GM18861 (cell line): Measurements from ENCODE around the gene CCDC138.

Experiments used
- ATAC-seq: cut with Tn5 transposase; IDR thresholded peaks from one replicate; pipeline ENCODE4 v1.9.1; 2021; ENCODE audit not compliant: unreplicated experiment

Gene CCDC138

DNA sequence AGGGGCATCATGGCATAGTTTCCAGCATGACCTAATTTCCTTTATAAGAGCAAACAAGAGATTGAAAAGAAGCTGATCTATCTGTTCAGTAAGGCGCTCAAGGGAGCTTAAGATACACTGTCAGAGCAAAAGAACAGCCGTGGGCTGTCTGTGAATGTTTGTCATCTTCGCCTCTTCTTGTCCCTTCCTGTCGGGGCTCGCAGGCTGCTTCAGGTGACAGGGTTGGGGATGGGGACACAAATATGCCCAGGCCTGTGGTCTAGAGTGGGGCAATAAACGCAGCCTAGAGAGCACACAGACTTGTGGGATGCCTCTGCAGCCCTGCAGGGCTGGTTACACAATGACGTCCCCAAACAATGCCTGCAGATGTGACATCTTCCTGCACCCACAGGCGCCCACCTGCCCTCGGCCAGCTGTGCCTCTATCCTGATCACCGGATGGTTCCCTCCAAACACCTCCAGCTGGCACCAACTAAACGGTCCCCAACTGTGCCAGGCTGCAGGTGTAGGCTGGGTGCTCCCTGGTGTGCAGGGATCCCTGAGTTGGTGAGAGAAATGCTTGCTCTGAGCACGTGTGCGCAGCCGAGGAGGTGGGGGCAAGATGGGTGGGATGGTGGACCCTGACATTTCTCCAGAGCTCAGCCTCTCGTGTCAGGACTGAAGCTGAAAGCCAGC, 129.7 kb downstream of the CCDC138 start:
- ATAC-seq: no peak

DNA sequence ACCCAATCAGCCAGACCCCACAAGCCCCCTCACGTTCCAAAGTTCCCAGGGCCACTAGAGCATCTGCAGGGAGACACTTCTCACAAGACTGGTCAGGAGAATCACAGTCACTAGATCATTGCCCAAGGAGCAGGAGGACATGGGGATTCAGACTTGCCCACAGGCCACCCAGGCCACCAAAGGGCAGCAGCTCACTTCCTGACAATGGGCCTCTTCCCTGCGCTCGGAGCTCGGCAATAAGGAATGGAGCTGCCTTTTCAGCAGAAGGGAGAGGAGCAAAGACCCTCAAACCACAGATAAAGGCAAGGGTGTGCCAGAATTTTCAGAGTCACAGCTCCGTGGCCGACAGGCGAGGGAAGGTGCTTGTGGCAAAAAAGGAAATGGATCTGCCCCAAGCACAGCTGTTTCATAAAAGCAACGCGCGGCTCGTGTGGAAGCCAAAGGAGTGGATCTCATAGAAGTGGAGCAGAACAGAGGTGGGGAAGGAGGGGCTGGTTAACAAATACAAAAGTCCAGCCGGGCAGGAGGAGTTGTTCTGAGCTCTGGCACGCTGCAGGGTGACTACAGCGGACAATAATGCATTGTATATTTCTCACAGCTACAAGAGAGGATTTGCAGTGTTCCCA, 130.3 kb downstream of the CCDC138 start:
- no peak for ATAC-seq

DNA sequence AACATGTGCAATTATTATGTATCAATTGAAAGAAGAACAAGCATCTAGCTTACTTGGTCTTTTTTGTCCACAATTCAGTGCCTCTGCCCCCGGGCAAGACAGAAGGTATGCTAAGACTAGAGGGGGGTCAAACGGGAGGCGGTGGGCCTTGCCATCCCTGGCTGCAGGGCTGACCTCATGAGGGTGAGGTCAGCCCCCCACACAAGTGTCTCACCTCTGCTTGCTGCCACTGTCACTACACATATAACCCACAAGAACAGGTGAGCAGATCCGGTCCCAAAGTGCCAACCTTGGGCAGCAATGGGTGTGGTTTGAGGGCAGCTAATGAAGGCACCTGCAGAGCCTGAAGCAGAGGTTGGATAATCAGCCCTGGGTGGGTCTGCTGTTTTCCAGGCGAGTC, 131.0 kb downstream of the CCDC138 start:
- ATAC-seq: no peak

DNA sequence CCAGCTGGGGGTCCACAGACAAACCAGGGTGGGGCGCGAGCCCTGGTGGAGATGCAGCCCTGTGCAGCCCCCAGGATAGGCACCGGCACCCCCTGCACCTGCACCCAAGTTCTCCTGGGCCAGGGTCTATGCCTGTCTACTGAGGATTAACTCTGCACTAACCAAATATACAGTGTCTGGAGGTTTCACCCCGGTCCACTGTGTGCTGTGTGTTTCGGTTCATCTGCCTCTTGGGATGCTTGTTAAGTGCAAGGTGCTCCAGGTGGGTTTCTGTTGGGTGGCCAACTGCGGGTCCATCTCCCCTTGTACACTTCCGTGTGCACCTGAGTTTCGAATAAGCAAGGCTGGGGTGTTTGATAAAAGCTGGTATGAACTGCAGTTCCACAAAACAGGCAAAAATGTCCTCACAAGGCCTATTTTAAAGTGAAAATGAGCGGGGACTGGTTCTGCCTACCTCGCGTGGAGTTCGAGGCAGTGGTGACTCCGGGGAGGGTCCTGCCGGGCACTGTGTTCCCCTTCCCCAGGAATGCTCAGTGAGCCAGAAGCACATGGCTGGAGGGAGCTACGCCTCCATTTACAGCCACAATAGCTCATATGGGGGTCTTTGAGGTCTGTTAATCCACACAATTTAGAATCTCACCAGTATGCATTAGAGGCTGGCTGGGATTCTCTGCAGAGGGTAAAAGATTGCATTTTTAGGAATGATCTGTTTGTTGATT, 131.7 kb downstream of the CCDC138 start:
- ATAC-seq: no peak

DNA sequence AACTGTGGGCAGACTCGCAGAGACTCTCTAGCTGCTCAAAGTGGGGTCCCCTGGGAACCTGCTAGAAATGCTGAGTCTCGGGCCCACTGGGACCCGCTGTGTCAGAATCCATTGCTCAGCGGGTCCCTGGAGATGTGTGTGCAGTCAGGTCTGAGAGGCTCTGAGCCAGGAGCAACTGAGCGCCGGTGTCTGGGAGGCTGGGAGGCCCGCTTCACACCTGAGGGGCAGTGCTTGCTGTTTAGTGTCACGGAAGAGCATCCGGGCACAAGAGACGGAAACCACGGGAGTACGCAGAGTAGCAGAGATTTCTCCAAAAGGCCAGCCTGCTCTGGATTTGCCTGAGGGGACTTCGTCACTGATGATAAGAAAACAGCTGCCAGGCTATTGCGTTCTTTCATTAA, 132.4 kb downstream of the CCDC138 start:
- ATAC-seq: no peak

DNA sequence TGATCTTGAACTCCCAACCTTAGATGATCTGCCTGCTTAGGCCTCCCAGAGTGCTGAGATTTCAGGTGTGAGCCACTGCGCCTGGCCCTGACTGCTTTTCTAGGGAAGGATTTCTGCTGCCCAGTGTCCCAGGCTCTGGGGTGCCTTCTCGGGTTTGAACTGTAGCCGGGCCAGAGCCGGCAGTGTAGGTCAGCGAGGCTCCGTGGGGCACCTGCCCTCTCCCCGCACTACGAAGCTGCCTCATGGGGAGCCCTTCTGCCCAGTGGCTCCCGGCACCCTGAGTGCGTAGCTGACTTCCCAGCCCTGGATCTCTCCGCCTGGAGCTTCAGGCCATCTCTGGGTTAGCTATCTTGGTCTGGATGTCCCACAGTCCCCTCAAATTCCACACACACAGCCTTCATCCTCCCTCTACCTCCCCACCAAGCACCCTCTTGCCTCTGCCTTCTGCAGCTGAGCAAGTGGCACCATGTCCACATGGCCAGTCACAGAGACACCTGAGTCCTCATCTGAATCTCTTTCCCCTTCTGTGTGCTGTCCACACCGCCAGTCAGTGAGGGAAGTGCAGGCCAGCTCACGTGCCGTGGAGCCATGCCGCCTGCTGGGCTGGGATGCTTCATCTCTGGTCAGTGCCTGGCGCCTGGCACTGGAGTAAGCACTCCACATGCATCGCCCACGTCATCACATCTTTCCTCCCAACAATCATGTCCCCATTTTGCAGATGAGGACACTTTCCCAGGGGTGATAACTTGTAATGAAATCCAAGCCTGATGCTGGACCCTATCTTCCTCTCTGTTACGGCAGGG, 133.2 kb downstream of the CCDC138 start:
- no peak for ATAC-seq

DNA sequence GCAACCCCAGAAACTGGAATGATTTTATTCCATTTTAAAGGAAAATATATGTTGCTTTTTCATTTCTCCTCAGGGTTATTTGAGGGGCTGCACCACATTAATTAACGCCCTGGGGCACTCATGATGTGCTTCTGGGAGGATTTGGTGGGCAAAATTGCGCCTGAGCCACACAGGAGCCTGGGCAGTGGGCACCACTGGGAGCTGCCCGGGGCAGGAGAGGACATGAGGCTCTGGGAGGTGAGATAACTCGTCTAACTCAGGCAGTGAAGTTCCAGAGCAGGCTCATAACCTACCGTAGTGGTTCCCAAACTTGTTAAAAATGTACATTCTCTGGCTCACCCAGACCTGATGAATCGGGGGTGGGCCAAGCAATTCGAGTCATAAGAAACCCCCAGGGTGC, 134.1 kb downstream of the CCDC138 start:
- no peak for ATAC-seq

DNA sequence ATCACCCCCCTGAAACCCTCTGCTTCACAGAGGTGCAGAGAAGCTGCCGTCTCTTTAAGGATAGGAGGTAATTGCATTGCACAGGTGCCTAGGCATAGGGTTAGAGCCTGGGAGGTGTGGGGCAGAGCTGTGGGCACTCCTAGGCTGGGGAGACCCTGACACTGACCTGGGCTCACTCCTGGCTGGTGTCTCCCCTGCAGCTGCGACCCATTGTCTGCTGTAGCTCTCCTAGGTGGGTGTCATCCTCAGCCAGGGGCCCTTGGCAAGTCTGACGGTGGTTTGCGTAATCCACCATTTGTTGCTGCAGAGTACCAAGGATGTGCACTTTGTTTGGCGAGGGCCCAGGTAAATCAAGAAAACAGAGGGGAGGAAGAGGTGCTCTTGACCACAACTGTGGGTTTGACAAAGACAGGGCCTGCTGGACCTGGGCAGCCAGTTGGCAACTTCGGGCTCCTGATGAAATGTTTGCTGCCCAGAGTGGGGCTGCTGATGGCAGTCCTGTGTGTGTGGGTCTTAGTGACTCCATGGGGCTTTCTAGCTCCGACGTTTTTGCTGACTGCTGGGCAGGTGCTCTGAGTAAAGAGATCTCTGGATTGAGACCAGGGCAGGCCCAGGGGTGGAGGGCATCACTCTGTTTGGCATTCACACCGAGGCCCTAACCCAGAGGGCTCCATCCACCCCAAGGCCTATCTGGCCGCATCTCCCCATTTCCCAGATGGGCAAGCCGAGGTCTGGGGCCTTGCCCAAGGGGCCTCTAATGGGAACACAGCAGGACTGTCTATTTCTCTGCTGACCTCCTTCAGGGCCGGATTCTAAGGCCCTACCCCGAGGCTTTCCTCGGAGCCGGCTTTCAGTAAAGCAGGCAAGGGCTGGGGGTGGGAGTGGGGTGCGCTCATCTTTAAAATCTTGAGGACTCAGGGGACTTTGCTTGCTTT, 134.8 kb downstream of the CCDC138 start:
- ATAC-seq: no peak

DNA sequence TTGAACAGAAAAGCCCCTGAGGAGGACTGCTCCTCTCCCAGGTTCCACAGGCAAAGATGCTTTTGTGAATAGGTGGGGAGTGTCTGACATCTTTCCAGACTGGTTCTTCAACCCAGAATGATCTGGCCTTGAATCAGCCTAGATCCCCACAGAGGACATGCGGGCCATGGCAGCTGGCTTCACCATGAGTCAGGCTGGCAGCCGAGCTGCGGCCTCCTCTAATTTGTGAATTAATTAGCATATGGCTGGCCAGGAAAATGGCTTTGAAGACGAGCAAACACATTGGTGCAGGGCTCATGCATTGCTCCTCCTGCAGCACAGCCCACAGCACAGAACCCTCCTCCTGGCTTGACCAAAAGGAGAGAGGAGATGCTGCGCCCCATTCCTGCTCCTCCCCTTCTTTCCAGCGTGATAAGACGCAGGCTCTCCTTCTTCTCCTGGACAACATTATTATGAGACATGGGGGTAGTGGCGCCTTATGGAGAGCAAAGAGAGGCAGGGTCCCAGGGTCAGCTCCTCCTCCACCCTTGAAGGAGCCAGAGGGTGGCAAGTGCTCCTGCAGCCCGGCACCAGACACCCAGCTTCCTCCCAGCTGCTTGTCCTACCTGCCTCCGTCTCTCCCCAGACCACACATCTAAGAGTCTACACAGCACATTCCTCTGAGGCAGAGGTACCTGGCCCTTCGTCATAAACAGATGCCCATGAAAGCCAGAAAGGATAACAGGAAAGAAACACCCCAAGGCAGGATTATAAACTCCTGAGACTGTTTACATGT, 135.8 kb downstream of the CCDC138 start:
- no peak for ATAC-seq

DNA sequence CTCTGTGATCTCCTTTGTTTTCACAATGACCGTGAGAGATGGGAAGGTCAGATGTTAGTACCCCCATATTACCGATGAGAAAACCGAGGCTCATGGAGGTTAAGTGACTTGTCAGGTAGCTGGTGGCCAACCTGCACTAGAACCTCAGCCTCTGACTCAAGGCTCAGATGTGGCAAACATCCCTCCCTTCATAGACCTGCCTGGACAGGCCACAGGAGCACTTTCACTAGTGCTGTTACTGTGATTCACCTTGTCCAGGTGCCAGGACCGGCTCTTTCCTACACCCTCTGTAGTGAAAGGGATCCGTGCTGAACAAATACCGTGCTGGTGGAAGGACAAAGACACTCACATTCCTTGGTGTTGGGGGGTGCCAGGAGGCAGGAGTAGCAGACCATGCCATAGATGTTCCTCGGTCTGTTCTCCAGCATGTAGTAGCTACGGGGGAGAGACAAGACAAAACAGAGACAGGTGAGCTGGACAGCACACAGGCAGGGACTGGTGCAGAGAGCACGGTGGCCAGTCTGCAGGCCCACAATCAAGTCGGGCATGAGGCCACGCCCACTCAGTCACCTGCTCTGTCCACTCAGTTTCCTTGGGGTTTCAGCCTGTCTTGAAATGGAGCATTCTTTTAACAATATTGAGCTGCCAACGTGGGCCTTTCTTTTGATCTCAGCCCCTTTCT, 136.6 kb downstream of the CCDC138 start:
- no peak for ATAC-seq

DNA sequence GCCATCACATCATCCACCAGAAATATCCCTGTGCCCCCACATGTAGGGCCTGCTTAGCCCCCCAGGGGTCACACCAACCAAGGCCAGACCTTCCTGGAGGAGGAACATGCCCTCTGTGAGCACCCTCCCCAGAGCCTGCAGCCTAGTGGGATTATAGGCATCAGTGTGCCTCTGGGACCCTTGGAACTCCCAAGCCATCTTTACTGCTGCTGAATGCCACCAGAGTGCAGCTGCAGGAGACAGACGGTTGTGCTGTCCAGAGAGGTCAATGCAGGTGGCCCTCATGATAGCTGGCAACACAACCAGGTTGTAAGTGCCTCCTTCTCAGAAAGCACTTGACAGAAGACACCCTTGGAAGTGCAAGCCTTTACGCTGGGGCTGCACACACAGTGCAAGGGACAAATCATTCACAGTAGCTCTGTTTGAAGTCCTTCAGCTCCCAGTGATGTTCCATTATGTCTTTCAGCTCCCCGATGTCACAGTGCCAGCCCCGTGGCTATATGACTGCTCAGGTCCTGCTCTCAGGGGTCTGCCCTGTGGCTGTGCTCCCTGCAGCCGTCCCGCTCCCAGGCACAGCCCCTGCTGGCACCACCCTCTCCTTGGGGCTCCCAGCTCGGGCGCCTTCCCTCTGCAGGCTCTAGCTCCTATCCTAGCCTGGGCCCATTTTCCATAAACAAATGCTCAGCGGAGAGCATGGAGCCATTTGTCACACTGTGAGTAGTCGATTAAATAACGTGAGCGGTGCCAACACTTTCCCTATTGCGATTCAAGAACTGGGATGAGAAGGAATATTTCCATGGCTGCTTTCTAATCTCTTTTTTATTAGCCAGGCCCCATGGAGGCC, 137.4 kb downstream of the CCDC138 start:
- no peak for ATAC-seq

DNA sequence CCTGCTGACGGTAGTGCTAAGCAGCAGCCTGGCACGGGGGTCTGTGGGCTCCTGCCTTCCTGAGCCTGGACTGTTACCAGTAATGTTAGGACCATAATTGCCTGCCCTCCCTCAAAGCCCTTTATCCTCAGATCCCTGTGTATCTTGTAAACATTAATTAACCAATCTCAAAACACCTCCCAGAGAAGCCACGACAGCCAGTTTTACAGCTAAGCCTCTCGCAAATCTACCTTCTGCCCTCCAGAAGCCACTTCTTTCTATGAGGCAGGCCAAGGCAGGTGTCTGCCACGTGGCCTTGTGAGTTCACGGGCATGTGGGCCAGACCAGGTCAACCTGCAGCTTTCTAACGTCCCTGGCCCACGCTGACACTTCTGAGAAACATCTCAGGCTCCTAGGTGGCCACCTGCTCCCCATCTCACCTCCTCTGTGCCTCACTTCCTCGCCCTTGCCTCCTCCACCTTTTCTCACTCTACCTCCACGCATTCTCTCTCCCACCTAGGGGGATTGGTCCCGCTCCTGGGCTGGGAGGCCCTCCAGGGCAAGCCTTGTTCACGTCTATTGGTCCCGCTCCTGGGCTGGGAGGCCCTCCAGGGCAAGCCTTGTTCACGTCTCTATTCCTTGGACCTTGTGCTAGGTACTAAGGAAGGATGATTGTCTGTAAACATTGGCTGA, 138.1 kb downstream of the CCDC138 start:
- ATAC-seq: no peak

DNA sequence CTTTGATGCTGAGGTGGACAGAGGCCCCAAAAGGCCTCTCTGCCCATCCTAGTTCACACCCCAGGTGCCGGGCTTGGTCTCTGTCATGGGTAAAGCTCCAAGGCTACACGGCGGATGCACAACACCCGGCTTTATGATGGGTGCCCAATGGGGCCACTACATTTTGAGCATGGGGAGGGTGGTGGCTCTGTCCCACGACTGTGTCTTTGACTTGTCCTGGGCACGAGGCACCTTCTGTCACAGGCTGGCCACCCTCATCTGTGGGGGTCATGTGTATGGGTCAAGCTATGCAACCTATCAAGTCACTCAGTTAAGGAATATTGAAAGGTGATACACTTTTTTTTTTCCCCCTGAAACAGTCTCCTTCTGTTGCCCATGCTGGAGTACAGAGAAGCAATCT, 138.7 kb downstream of the CCDC138 start:
- ATAC-seq: no peak

DNA sequence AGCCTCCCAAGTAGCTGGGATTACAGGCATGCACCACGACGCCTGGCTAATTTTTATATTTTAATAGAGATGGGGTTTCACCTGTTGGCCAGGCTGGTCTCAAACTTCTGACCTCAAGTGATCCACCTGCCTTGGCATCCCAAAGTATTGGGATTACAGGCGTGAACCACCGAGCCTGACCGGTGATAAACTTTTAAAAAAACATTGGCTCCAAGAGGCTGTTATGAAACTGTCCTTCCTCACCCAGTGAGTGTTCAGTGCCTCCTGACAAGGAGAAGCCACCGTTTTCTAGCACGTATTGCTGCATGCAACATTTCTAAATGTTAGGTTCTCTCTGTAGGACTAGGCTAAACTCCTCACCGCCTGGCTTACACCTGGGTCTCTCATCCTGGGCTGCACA, 139.2 kb downstream of the CCDC138 start:
- ATAC-seq: no peak
